Inferior parietal cortex (tissue), 1 donor: ENCODE data around the gene NFATC3.

Source experiments
- DNase-seq: peaks from one replicate; pipeline ENCODE4 v3.0.0-alpha.2; 2016; ENCODE audit errors: extremely low spot score

The NFATC3 gene

GRCh38 chr16:68273896-68274295 is 188.7 kb downstream of the NFATC3 start:
- DNase-seq = no peak

- no peak for DNase-seq
Measured at GRCh38 chr16:68274441-68274840, 189.3 kb downstream of the NFATC3 start.

GRCh38 chr16:68275611-68276191 is 190.5 kb downstream of the NFATC3 start:
- DNase-seq = no peak

- DNase-seq = no peak
Measured at GRCh38 chr16:68276223-68276622, 191.1 kb downstream of the NFATC3 start.
